Suprapubic skin (tissue), 4 donors: ENCODE results near the gene GALM. TPM values are rescaled to one million over a fixed set of nuclear protein-coding genes. Genes with fewer than 3 reads are reported as not detected.
A peak's percentile ranks its signal among the peaks of the same experiment; 100 is the strongest.
"Not testable (repeated sequence)": the region's sequence is repeated elsewhere in the genome, so short reads cannot be mapped to it uniquely, and the experiment has no call there.

ENCODE experiments used
- DNase-seq, 2 donors: peaks; one replicate each; pipeline ENCODE4 v3.0.0-alpha.2; 2019; ENCODE audit warnings: low spot score in 2 of 2
- H3K27ac ChIP-seq: fragments of 200-600 bp; sonication (generic); one replicate; pipeline ENCODE4 v1.5.1; 2019
- H3K27me3 ChIP-seq: fragments of 200-600 bp; sonication (generic); one replicate; pipeline ENCODE4 v1.5.1; 2019
- H3K36me3 ChIP-seq: fragments of 200-600 bp; sonication (generic); one replicate; pipeline ENCODE4 v1.5.1; 2019
- H3K4me1 ChIP-seq: fragments of 200-600 bp; sonication (generic); one replicate; pipeline ENCODE4 v1.5.1; 2019
- H3K4me3 ChIP-seq: fragments of 200-600 bp; sonication (generic); one replicate; pipeline ENCODE4 v1.5.1; 2019; ENCODE audit warnings: mild to moderate bottlenecking
- H3K9me3 ChIP-seq: fragments of 200-600 bp; sonication (generic); one replicate; pipeline ENCODE4 v1.5.1; 2019
- EP300 ChIP-seq: sonication (generic); formaldehyde crosslinking; IDR thresholded peaks from one replicate; pipeline ENCODE4 v1.6.1; 2017; ENCODE audit warnings: antibody characterized with exemption
- POLR2A ChIP-seq, 2 donors: fragments of 450-650 bp; IDR thresholded peaks; one replicate each; pipeline ENCODE4 v1.6.1; 2017; ENCODE audit warnings: antibody characterized with exemption in 2 of 2, mild to moderate bottlenecking in 2 of 2, moderate library complexity in 2 of 2
- POLR2AphosphoS5 ChIP-seq, 3 donors: sonication (generic); formaldehyde crosslinking; IDR thresholded peaks; one replicate each; pipeline ENCODE4 v1.6.1; 2017; ENCODE audit warnings: antibody characterized with exemption in 3 of 3
- WGBS: methylation state at CpG from one replicate; pipeline ENCODE4 v1.1.5; 2018; 5-methylcytosine and 5-hydroxymethylcytosine counted together
- total RNA-seq, 4 donors: library from RNA; depleted of rRNA; stranded (reverse); fragments of >200 nt; gene quantifications; one replicate each; pipeline ENCODE4 v1.1.0, GENCODE V29; 2016
- TF ChIP-seq, protein P1 (sequence below), 2 donors: fragments of 200-600 bp in 1 of 2; fragments of 450-650 bp in 1 of 2; sonication (generic) in 1 of 2; IDR thresholded peaks; one replicate each; pipeline ENCODE4 v1.5.1; 2016 to 2019; ENCODE audit warnings: antibody characterized with exemption in 2 of 2, mild to moderate bottlenecking in 1 of 2, moderate library complexity in 1 of 2

Gene GALM
- total RNA-seq, 4 donors from 2014 or later = 3.7 to 16.4 (median 7.1) TPM

GRCh38 chr2:38682008-38682575 is 16.2 kb downstream of the GALM start:
- peaks cover 10% of the 10 kb centered on the region for H3K36me3 ChIP-seq
- DNase-seq = no peak
- no peak overlapping the region for H3K27ac ChIP-seq
- H3K4me3 ChIP-seq = no peak overlapping the region
- no peaks in the 10 kb centered on the region for H3K27me3 ChIP-seq
- no peaks in the 10 kb centered on the region for H3K9me3 ChIP-seq
- peaks cover 2% of the 10 kb centered on the region for H3K4me1 ChIP-seq
- WGBS = 83% methylated on average over 2 of the region's 2 CpGs
- TF ChIP-seq EP300 (no peak), POLR2A (IDR thresholded peaks at IDR 0.05) (no peak), POLR2AphosphoS5 (IDR thresholded peaks at IDR 0.05) (no peak)
- TF ChIP-seq, protein P1, sequence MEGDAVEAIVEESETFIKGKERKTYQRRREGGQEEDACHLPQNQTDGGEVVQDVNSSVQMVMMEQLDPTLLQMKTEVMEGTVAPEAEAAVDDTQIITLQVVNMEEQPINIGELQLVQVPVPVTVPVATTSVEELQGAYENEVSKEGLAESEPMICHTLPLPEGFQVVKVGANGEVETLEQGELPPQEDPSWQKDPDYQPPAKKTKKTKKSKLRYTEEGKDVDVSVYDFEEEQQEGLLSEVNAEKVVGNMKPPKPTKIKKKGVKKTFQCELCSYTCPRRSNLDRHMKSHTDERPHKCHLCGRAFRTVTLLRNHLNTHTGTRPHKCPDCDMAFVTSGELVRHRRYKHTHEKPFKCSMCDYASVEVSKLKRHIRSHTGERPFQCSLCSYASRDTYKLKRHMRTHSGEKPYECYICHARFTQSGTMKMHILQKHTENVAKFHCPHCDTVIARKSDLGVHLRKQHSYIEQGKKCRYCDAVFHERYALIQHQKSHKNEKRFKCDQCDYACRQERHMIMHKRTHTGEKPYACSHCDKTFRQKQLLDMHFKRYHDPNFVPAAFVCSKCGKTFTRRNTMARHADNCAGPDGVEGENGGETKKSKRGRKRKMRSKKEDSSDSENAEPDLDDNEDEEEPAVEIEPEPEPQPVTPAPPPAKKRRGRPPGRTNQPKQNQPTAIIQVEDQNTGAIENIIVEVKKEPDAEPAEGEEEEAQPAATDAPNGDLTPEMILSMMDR (IDR thresholded peaks at IDR 0.05) = no peak

DNA sequence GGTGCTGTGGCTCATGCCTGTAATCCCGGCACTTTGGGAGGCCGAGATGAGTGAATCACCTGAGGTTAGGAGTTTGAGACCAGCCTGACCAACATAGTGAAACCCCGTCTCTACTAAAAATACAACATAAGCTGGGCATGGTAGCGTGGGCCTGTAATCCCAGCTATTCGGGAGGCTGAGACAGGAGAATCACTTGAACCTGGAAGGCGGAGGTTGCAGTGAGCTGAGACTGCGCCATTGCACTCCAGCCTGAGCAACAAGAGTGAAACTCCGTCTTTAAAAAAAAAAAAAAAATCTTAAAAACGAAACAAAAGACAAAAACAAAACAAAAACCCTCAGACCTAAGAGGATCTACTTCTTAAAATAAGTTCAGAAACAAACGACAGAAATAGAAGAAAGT is 16.7 kb downstream of the GALM start:
- not testable (repeated sequence) for H3K27ac ChIP-seq, H3K27me3 ChIP-seq, H3K36me3 ChIP-seq, DNase-seq, H3K4me1 ChIP-seq, H3K4me3 ChIP-seq, H3K9me3 ChIP-seq
- WGBS = 95% methylated on average over 10 of the region's 10 CpGs

DNA sequence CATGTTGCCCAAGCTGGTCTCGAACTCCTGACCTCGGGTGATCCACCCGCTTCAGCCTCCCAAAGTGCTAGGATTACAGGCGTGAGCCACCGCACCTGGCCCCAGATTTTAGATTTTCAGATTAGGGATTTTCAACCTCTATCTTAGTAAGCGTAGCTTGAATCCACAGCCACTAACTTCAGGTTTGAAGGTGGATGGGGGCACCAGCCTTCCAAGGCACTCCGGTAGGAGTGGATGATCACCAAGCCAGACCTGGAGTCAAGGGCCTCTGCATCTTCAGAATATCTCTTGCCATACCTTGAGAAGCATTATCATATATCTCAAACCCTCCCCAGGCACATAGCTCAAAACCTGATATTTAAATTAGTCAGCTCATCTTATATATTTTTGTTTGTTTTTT is 17.9 kb downstream of the GALM start:
- Histone ChIP-seq H3K9me3 (no peaks in the 10 kb centered on the region), H3K36me3 (peaks cover 4% of the 10 kb centered on the region), H3K27me3 (no peaks in the 10 kb centered on the region), H3K4me1 (peaks cover 2% of the 10 kb centered on the region), H3K4me3 (no peak overlapping the region), H3K27ac (no peak overlapping the region)
- 97% methylated on average over 7 of the region's 7 CpGs for WGBS
- no peak for DNase-seq
- TF ChIP-seq, protein P1 (IDR thresholded peaks at IDR 0.05) = no peak
- TF ChIP-seq POLR2A (IDR thresholded peaks at IDR 0.05) = no peak
- no peak for TF ChIP-seq EP300
- no peak for TF ChIP-seq POLR2AphosphoS5 (IDR thresholded peaks at IDR 0.05)

GRCh38 chr2:38685116-38685735 is 19.3 kb downstream of the GALM start:
- H3K27ac ChIP-seq = no peak overlapping the region
- peaks cover 3% of the 10 kb centered on the region for H3K4me1 ChIP-seq
- no peaks in the 10 kb centered on the region for H3K27me3 ChIP-seq
- 69% methylated on average over 3 of the region's 3 CpGs for WGBS
- DNase-seq = peak in 1 of 2 donors; percentile 76
- no peak overlapping the region for H3K4me3 ChIP-seq
- H3K36me3 ChIP-seq = peaks cover 4% of the 10 kb centered on the region
- no peaks in the 10 kb centered on the region for H3K9me3 ChIP-seq
- TF ChIP-seq, protein P1 (IDR thresholded peaks at IDR 0.05) = no peak
- no peak for TF ChIP-seq POLR2A (IDR thresholded peaks at IDR 0.05)
- no peak for TF ChIP-seq POLR2AphosphoS5 (IDR thresholded peaks at IDR 0.05)
- no peak for TF ChIP-seq EP300

- Histone ChIP-seq H3K4me3 (no peak overlapping the region), H3K4me1 (peaks cover 30% of the 10 kb centered on the region), H3K9me3 (no peaks in the 10 kb centered on the region), H3K27me3 (no peaks in the 10 kb centered on the region), H3K36me3 (no peaks in the 10 kb centered on the region), H3K27ac (peak overlapping the region; percentile 36)
- 45% methylated on average over 8 of the region's 8 CpGs for WGBS
- no peak for TF ChIP-seq POLR2AphosphoS5 (IDR thresholded peaks at IDR 0.05)
- TF ChIP-seq EP300 = no peak
- no peak for TF ChIP-seq POLR2A (IDR thresholded peaks at IDR 0.05)
- TF ChIP-seq, protein P1 (IDR thresholded peaks at IDR 0.05) = no peak
- no peak for DNase-seq
Observed at GRCh38 chr2:38690499-38691420, 24.8 kb downstream of the GALM start.
